ENCODE data around the gene LTO1. TPM values are rescaled to one million over a fixed set of nuclear protein-coding genes. Genes with fewer than 3 reads are reported as not detected.

The LTO1 gene
- total and polyA plus RNA-seq, 2 of the 13 experiments (the other 11 are each of a cell fraction or from before 2014, with no cell fraction given), result 11.8 to 15.0 TPM

DNA sequence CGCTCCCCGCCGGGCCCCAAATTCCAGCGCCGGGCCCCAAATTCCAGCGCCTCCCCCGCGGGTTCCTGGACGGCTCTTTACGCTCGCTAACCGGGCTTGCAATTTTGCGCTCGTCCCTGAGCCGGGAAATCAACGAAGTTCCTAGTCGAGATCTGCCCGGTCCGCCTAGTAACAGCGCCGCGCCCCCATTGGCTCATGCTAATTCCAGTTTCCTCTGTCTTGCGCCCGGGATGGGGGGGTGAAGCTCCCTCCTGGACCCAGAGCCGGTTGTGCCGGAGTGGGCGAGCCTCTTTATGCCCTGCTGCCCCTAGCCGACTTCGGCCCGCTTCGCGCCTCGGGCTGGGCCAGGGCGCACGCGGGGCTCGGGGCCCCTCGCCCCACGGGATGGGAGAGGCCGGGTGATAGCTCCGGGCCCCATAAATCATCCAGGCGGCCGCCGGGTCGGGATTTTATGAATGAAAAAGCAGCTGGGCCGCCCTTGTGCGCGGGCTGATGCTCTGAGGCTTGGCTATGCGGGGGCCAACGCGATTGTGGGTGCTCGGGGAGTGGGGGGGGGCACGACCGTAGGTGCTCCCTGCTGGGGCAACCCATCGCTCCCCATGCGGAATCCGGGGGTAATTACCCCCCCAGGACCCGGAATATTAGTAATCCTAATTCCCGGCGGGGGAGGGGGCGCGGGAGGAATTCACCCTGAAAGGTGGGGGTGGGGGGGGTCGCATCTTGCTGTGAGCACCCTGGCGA is 36.0 kb downstream of the LTO1 start (continued):
- TF ChIP-seq NFYB (CRISPR knock-in tag; IDR thresholded peaks at IDR 0.05) (peak; percentile 84), ARHGAP35 (CRISPR knock-in tag; IDR thresholded peaks at IDR 0.05; ENCODE audit: borderline replicate concordance) (peak; percentile 72; the same call in 1 of the 2 replicates), ATAD3A (CRISPR knock-in tag; IDR thresholded peaks at IDR 0.05) (no peak), SP5 (CRISPR knock-in tag; IDR thresholded peaks at IDR 0.05; ENCODE audit: borderline replicate concordance, low read depth) (no peak), ZNF143 (CRISPR knock-in tag; IDR thresholded peaks at IDR 0.05) (no peak), FOXJ3 (CRISPR knock-in tag; IDR thresholded peaks at IDR 0.05; ENCODE audit: borderline replicate concordance) (0 out of 2 replicates have a peak, but pooled peaks have one; percentile 17), AGO1 (IDR thresholded peaks at IDR 0.05; ENCODE audit: low read depth, low read length, poor library complexity, severe bottlenecking) (peak; percentile 52), HOXA9 (CRISPR knock-in tag; IDR thresholded peaks at IDR 0.05; ENCODE audit: borderline replicate concordance) (no peak), FUBP1 (CRISPR knock-in tag; IDR thresholded peaks at IDR 0.05; ENCODE audit: borderline replicate concordance) (no peak), FLYWCH1 (CRISPR knock-in tag; IDR thresholded peaks at IDR 0.05) (no peak), ZNF205 (CRISPR knock-in tag; IDR thresholded peaks at IDR 0.05) (no peak), ZKSCAN8 (CRISPR knock-in tag; IDR thresholded peaks at IDR 0.05; ENCODE audit: borderline replicate concordance) (no peak), ZNF260 (CRISPR knock-in tag; IDR thresholded peaks at IDR 0.05; ENCODE audit: borderline replicate concordance, low read depth) (no peak), ZNF768 (CRISPR knock-in tag; IDR thresholded peaks at IDR 0.05) (peak; percentile 63; the same call in 1 of the 2 replicates), ZNF124 (CRISPR knock-in tag; IDR thresholded peaks at IDR 0.05) (no peak), TGIF2 (CRISPR knock-in tag; IDR thresholded peaks at IDR 0.05) (no peak), ZNF282 (IDR thresholded peaks at IDR 0.05; ENCODE audit: partially characterized antibody) (no peak), FOSL2 (CRISPR knock-in tag; IDR thresholded peaks at IDR 0.05) (no peak), ZNF7 (CRISPR knock-in tag; IDR thresholded peaks at IDR 0.05) (no peak), MTF1 (CRISPR knock-in tag; IDR thresholded peaks at IDR 0.05) (no peak), NCOR1 (IDR thresholded peaks at IDR 0.05; ENCODE audit: borderline replicate concordance, low read length) (no peak), ZNF432 (CRISPR knock-in tag; IDR thresholded peaks at IDR 0.05; ENCODE audit: borderline replicate concordance) (no peak), ZNF335 (CRISPR knock-in tag; IDR thresholded peaks at IDR 0.05) (0 out of 2 replicates have a peak, but pooled peaks have one; percentile 37), CHCHD3 (CRISPR knock-in tag; IDR thresholded peaks at IDR 0.05) (no peak), ATF2 (CRISPR knock-in tag; IDR thresholded peaks at IDR 0.05) (peak; percentile 42; the same call in 1 of the 2 replicates), FOXA3 (CRISPR knock-in tag; IDR thresholded peaks at IDR 0.05) (no peak), ATF1 (CRISPR knock-in tag; IDR thresholded peaks at IDR 0.05) (no peak), RFX1 (IDR thresholded peaks at IDR 0.05) (no peak), ZBTB8A (CRISPR knock-in tag; IDR thresholded peaks at IDR 0.05; ENCODE audit: borderline replicate concordance, low read depth) (no peak)
- TF ChIP-seq, protein P1, sequence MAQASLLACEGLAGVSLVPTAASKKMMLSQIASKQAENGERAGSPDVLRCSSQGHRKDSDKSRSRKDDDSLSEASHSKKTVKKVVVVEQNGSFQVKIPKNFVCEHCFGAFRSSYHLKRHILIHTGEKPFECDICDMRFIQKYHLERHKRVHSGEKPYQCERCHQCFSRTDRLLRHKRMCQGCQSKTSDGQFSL (CRISPR knock-in tag; IDR thresholded peaks at IDR 0.05), result peak; percentile 94

All from HepG2 (cell line).